K562 (cell line): ENCODE measurements around the gene CMTM4. TPM values are rescaled to one million over a fixed set of nuclear protein-coding genes. Genes with fewer than 3 reads are reported as not detected.
"Not testable (repeated sequence)": the region's sequence is repeated elsewhere in the genome, so short reads cannot be mapped to it uniquely, and the experiment has no call there.

Experiments
- ATAC-seq: fragments of 200-7000 bp; cut with Tn5 transposase; 3 replicates; pipeline ENCODE4 v1.9.1; 2020; ENCODE audit warnings: moderate library complexity
- BruUV-seq: library from RNA; stranded (reverse); fragments of 400-500 nt; replicated peaks from 2 replicates; lab custom pipeline; 2021; lab: Mats Ljungman, UMichigan
- CTCF ChIA-PET: fragments of 300-600 bp; formaldehyde crosslinking; extraction: SDS; loops from one replicate; lab custom pipeline; 2021; ENCODE audit warnings: low intra/inter-chr PET ratio; lab: Yijun Ruan, JAX
- POLR2A ChIA-PET: fragments of 300-600, 350-650 bp; sonication (Branson Sonifier 250); formaldehyde crosslinking; extraction: SDS; loops from one replicate; lab custom pipeline; 2021; ENCODE audit warnings: antibody characterized with exemption, inconsistent platforms; lab: Yijun Ruan, JAX
- DNase-seq, 4 experiments: peaks; one replicate each; pipeline versions ENCODE4 v3.0.0 to v3.0.0-alpha.2; 2011 to 2018; ENCODE audit warnings: low spot score in 3 of 4, mixed read lengths in 3 of 4; ENCODE audit errors: extremely low read depth in 1 of 4
- FAIRE-seq: peaks from 2 replicates; lab custom pipeline; 2011; peaks lifted over from hg19 to GRCh38; lab: Jason Lieb, UNC
- H2AFZ ChIP-seq: 2 replicates; pipeline ENCODE4 v1.6.0; 2011; ENCODE audit warnings: low read depth, low read length, control low read depth, inconsistent platforms
- H3K27ac ChIP-seq: fragments of 200-600 bp; 3 replicates; pipeline ENCODE4 v1.8.0; 2011; ENCODE audit warnings: low read depth, mild to moderate bottlenecking, control low read depth, inconsistent platforms, low read length, moderate library complexity, mixed read lengths; ENCODE audit errors: extremely low read depth
- H3K27me3 ChIP-seq, 2 experiments: fragments of 300-600 bp in 1 of 2; 2 replicates in 1 of 2; 3 replicates in 1 of 2; pipeline versions ENCODE4 v1.6.0 to v1.8.0; 2011; ENCODE audit warnings: inconsistent platforms in 2 of 2, low read length in 2 of 2, mild to moderate bottlenecking in 1 of 2, mixed read lengths in 1 of 2, moderate library complexity in 1 of 2; ENCODE audit not compliant: control insufficient read depth in 2 of 2, insufficient read depth in 2 of 2
- H3K36me3 ChIP-seq: fragments of 300-600 bp; 3 replicates; pipeline ENCODE4 v1.8.0; 2011; ENCODE audit warnings: mild to moderate bottlenecking, low read length, inconsistent platforms; ENCODE audit not compliant: control insufficient read depth, insufficient read depth
- H3K4me1 ChIP-seq, 2 experiments: fragments of 200-600 bp in 1 of 2; replicated peaks in 1 of 2; 2 replicates in 1 of 2; 3 replicates in 1 of 2; pipeline versions ENCODE4 v1.5.1 to v1.8.0; 2011; ENCODE audit warnings: inconsistent platforms in 2 of 2, low read length in 2 of 2, mild to moderate bottlenecking in 1 of 2, mixed read lengths in 1 of 2, moderate library complexity in 1 of 2; ENCODE audit not compliant: control insufficient read depth in 2 of 2, insufficient read depth in 2 of 2
- H3K4me2 ChIP-seq: 2 replicates; pipeline ENCODE4 v1.6.1; 2011; ENCODE audit warnings: low read length, control low read depth, inconsistent platforms, mixed read lengths; ENCODE audit not compliant: insufficient read depth
- H3K4me3 ChIP-seq: fragments of 200-600 bp; sonication (generic), shearing (Covaris generic); 2 replicates; pipeline ENCODE4 v1.5.1; 2016; ENCODE audit warnings: control low read depth, inconsistent platforms
- H3K79me2 ChIP-seq: fragments of 200-600 bp; 3 replicates; pipeline ENCODE4 v1.8.0; 2011; ENCODE audit warnings: low read length, inconsistent platforms; ENCODE audit not compliant: control insufficient read depth, insufficient read depth
- H3K9ac ChIP-seq, 2 experiments: 2 replicates each; pipeline versions ENCODE4 v1.6.0 to v1.6.1; 2011; ENCODE audit warnings: low read depth in 2 of 2, low read length in 2 of 2, control low read depth in 1 of 2, inconsistent platforms in 1 of 2, mild to moderate bottlenecking in 1 of 2, mixed read lengths in 1 of 2; ENCODE audit not compliant: insufficient read depth in 1 of 2
- H3K9me1 ChIP-seq: one replicate; pipeline ENCODE4 v1.6.0; 2011; ENCODE audit warnings: inconsistent platforms, mild to moderate bottlenecking, low read length, moderate library complexity; ENCODE audit not compliant: control insufficient read depth, insufficient read depth
- H3K9me3 ChIP-seq: replicated peaks from 2 replicates; pipeline ENCODE4 v1.5.1; 2011; ENCODE audit warnings: low read depth, low read length, inconsistent platforms; ENCODE audit not compliant: control insufficient read depth, insufficient read depth
- H4K20me1 ChIP-seq: replicated peaks from 2 replicates; pipeline ENCODE4 v1.6.1; 2011; ENCODE audit warnings: low read length, inconsistent platforms, mixed read lengths; ENCODE audit not compliant: control insufficient read depth, insufficient read depth
- FOXJ2 ChIP-seq: fragments of 200-800 bp; sonication (Bioruptor generic); IDR thresholded peaks from 2 replicates; pipeline ENCODE4 v1.6.1; 2016; ENCODE audit warnings: missing genetic modification characterization, missing compliant biosample characterization
- GTF2F1 ChIP-seq: IDR thresholded peaks from 2 replicates; pipeline ENCODE4 v1.6.1; 2011; ENCODE audit warnings: low read depth, low read length, improper control_type of control experiment
- HOXB6 ChIP-seq: fragments of 250-450 bp; sonication (Bioruptor Pico); IDR thresholded peaks from 2 replicates; pipeline ENCODE4 v1.5.1; 2022; ENCODE audit warnings: mild to moderate bottlenecking, borderline replicate concordance
- KDM1A ChIP-seq, 2 experiments: fragments of 450-650 bp; IDR thresholded peaks; 2 replicates each; pipeline ENCODE4 v1.6.1; 2016; ENCODE audit warnings: mild to moderate bottlenecking in 2 of 2
- NCOR1 ChIP-seq: fragments of 450-650 bp; IDR thresholded peaks from 2 replicates; pipeline ENCODE4 v1.6.1; 2016; ENCODE audit warnings: mild to moderate bottlenecking, moderate library complexity
- NEUROD1 ChIP-seq: fragments of 150-350 bp; IDR thresholded peaks from 2 replicates; pipeline ENCODE4 v1.6.1; 2014; ENCODE audit warnings: borderline replicate concordance, low read length, low read depth; ENCODE audit not compliant: partially characterized antibody
- RHOXF2B ChIP-seq: fragments of 250-450 bp; sonication (Bioruptor Pico); conservative IDR thresholded peaks from 2 replicates; pipeline ENCODE4 v1.5.1; 2021
- XRCC5 ChIP-seq: fragments of 200-400 bp; formaldehyde crosslinking; IDR thresholded peaks from 2 replicates; pipeline ENCODE4 v1.6.1; 2017; ENCODE audit warnings: low read depth, mild to moderate bottlenecking, low read length
- ZNF436 ChIP-seq: fragments of 250-450, 450-650 bp; sonication (Bioruptor Pico); formaldehyde crosslinking; IDR thresholded peaks from 2 replicates; pipeline ENCODE4 v1.7.0; 2020; ENCODE audit warnings: mild to moderate bottlenecking
- ZNF75A ChIP-seq: fragments of 450-650 bp; formaldehyde crosslinking; IDR thresholded peaks from 2 replicates; pipeline ENCODE4 v1.4.0; 2020; ENCODE audit warnings: mild to moderate bottlenecking
- WGBS: fragments of 100-300 bp; shearing (Covaris generic); methylation state at CpG from one replicate; pipeline ENCODE4 v1.1.6; 2016; ENCODE audit warnings: low coverage, mixed read lengths; ENCODE audit not compliant: insufficient coverage; ENCODE audit errors: missing lambda C conversion rate; 5-methylcytosine and 5-hydroxymethylcytosine counted together
- in situ Hi-C: fragments of 300-500 bp; cut with MboI; formaldehyde crosslinking; loops from 4 replicates; pipeline ENCODE4 v1.15.0; 2018; ENCODE audit warnings: inconsistent platforms, mixed read lengths
- intact Hi-C: fragments of 100-400 bp; cut with micrococcal nuclease; formaldehyde crosslinking; loops from 2 replicates; pipeline ENCODE4 v1.14.2; 2022
- polyA plus RNA-seq, 8 experiments: library from polyadenylated mRNA; depleted of rRNA in 4 of 8; stranded (reverse) in 5 of 8; unstranded in 3 of 8; fragments of >200 nt; fragmentation: Nextera tagmentation in 2 of 8; fragmentation: Illumina TruSeq in 1 of 8; extraction: Ambion mirVana in 2 of 8; extraction: Trizol in 1 of 8; gene quantifications; 2 replicates each; pipeline versions ENCODE4 v1.2.1 to v1.2.3, GENCODE V29; 2011 to 2014; ENCODE audit warnings: inconsistent platforms in 1 of 8, missing spikeins in 1 of 8
- total RNA-seq, 7 experiments: library from RNA; depleted of rRNA in 6 of 7; stranded (reverse); fragments of >200 nt in 6 of 7; fragmentation: Illumina TruSeq in 2 of 7; extraction: Trizol in 2 of 7; gene quantifications; 2 replicates each; pipeline versions ENCODE4 v1.2.1 to v1.2.3, GENCODE V29; 2011 to 2021; ENCODE audit warnings: low replicate concordance in 1 of 7
- TF ChIP-seq, protein P1 (sequence below): sonication (generic); formaldehyde crosslinking; IDR thresholded peaks from 2 replicates; pipeline ENCODE4 v1.8.1; 2023; ENCODE audit warnings: missing genetic modification reagents, mild to moderate bottlenecking, borderline replicate concordance

The CMTM4 gene
- total and polyA plus RNA-seq, 9 of the 15 experiments (the other 6 are each of a cell fraction or from before 2014, with no cell fraction given) = 2.0 to 21.3 (median 12.5) TPM

GRCh38 chr16:66630561-66631260 lies 65.8 kb downstream of the CMTM4 start:
- H3K79me2 ChIP-seq, H3K9me1 ChIP-seq, H3K27ac ChIP-seq, H4K20me1 ChIP-seq, FAIRE-seq, H3K4me2 ChIP-seq, H3K9me3 ChIP-seq, H3K27me3 ChIP-seq, in situ Hi-C loops, ATAC-seq, H3K4me3 ChIP-seq, CTCF ChIA-PET, H2AFZ ChIP-seq, BruUV-seq, intact Hi-C loops, DNase-seq, POLR2A ChIA-PET, H3K36me3 ChIP-seq, H3K9ac ChIP-seq: not testable (repeated sequence)
- peaks cover 14 to 20% of the 10 kb centered on the region in 2 experiments for H3K4me1 ChIP-seq
- 100% methylated on average over 1 of the region's 49 CpGs for WGBS
- TF ChIP-seq KDM1A (IDR thresholded peaks at IDR 0.05) = 0 out of 4 replicates have a peak, but pooled peaks of 1 of the 2 experiments have one; percentile 6

- H3K36me3 ChIP-seq = peaks cover 3% of the 10 kb centered on the region; the same call in 1 of the 3 replicates
- ChIA-PET CTCF (no interaction called here), POLR2A (interaction anchor here (0.6 to 1.4 kb wide), 3 partner anchors 10 to 21 kb away, joined by 3 read pairs; no protein-coding TSS in a partner anchor)
- no peaks in the 10 kb centered on the region for H4K20me1 ChIP-seq
- no peak overlapping the region for H3K27ac ChIP-seq
- ATAC-seq = no peak
- H3K79me2 ChIP-seq = no peaks in the 10 kb centered on the region
- FAIRE-seq = no peak
- H2AFZ ChIP-seq = no peak overlapping the region
- peaks cover 4% of the 10 kb centered on the region for H3K9me1 ChIP-seq
- intact Hi-C loops = no loop called here
- H3K27me3 ChIP-seq = no peaks in the 10 kb centered on the region
- no peak overlapping the region for H3K4me3 ChIP-seq
- DNase-seq = no peak
- no peak overlapping the region for H3K4me2 ChIP-seq
- peaks cover 14 to 17% of the 10 kb centered on the region in 2 experiments for H3K4me1 ChIP-seq
- BruUV-seq = no TSS peak
- in situ Hi-C loops = no loop called here
- H3K9ac ChIP-seq = no peak overlapping the region
- 73% methylated on average over 5 of the region's 5 CpGs for WGBS
- H3K9me3 ChIP-seq = no peaks in the 10 kb centered on the region
- TF ChIP-seq ZNF436 = no peak
- no peak for TF ChIP-seq RHOXF2B (CRISPR knock-in tag)
- TF ChIP-seq, protein P1, sequence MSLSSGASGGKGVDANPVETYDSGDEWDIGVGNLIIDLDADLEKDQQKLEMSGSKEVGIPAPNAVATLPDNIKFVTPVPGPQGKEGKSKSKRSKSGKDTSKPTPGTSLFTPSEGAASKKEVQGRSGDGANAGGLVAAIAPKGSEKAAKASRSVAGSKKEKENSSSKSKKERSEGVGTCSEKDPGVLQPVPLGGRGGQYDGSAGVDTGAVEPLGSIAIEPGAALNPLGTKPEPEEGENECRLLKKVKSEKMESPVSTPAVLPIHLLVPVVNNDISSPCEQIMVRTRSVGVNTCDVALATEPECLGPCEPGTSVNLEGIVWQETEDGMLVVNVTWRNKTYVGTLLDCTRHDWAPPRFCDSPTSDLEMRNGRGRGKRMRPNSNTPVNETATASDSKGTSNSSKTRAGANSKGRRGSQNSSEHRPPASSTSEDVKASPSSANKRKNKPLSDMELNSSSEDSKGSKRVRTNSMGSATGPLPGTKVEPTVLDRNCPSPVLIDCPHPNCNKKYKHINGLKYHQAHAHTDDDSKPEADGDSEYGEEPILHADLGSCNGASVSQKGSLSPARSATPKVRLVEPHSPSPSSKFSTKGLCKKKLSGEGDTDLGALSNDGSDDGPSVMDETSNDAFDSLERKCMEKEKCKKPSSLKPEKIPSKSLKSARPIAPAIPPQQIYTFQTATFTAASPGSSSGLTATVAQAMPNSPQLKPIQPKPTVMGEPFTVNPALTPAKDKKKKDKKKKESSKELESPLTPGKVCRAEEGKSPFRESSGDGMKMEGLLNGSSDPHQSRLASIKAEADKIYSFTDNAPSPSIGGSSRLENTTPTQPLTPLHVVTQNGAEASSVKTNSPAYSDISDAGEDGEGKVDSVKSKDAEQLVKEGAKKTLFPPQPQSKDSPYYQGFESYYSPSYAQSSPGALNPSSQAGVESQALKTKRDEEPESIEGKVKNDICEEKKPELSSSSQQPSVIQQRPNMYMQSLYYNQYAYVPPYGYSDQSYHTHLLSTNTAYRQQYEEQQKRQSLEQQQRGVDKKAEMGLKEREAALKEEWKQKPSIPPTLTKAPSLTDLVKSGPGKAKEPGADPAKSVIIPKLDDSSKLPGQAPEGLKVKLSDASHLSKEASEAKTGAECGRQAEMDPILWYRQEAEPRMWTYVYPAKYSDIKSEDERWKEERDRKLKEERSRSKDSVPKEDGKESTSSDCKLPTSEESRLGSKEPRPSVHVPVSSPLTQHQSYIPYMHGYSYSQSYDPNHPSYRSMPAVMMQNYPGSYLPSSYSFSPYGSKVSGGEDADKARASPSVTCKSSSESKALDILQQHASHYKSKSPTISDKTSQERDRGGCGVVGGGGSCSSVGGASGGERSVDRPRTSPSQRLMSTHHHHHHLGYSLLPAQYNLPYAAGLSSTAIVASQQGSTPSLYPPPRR (CRISPR knock-in tag) = no peak
- TF ChIP-seq ZNF75A = no peak
- TF ChIP-seq FOXJ2 (tag) = no peak
- no peak for TF ChIP-seq HOXB6
- no peak for TF ChIP-seq NCOR1
- TF ChIP-seq NEUROD1 = no peak
- TF ChIP-seq XRCC5 = no peak
- no peak for TF ChIP-seq GTF2F1
These were observed 66.7 kb downstream of the CMTM4 start for GRCh38 chr16:66629856-66630255.
